Ovary (tissue), 9 donors: Measurements from ENCODE around the gene SAAL1. TPM values are rescaled to one million over a fixed set of nuclear protein-coding genes. Genes with fewer than 3 reads are reported as not detected.

ENCODE experiments used
- DNase-seq, 5 donors: peaks; one replicate each; pipeline ENCODE4 v3.0.0-alpha.2; 2019 to 2020
- H3K27ac ChIP-seq, 2 donors: fragments of 200-600 bp; one replicate each; pipeline versions ENCODE4 v1.5.1 to v1.8.0; 2019 to 2022
- H3K27me3 ChIP-seq: fragments of 200-600 bp; one replicate; pipeline ENCODE4 v1.8.0; 2022
- H3K36me3 ChIP-seq: fragments of 200-600 bp; sonication (generic); one replicate; pipeline ENCODE4 v1.5.1; 2019
- H3K4me1 ChIP-seq: one replicate; pipeline ENCODE4 v1.8.1; 2013; ENCODE audit warnings: mild to moderate bottlenecking, moderate library complexity; ENCODE audit not compliant: insufficient read depth
- H3K4me3 ChIP-seq: fragments of 200-600 bp; sonication (generic); one replicate; pipeline ENCODE4 v1.5.1; 2017
- H3K9me3 ChIP-seq, 2 donors: fragments of 200-600 bp in 1 of 2; sonication (generic) in 1 of 2; one replicate each; pipeline versions ENCODE4 v1.5.1 to v1.8.1; 2013 to 2019; ENCODE audit warnings: mild to moderate bottlenecking in 1 of 2, moderate library complexity in 1 of 2
- CTCF ChIP-seq, 3 donors: fragments of 450-650 bp in 2 of 3; fragments of 200-600 bp in 1 of 3; IDR thresholded peaks; one replicate each; pipeline versions ENCODE4 v1.5.1 to v1.8.0; 2016 to 2022; ENCODE audit warnings: antibody characterized with exemption in 3 of 3, mild to moderate bottlenecking in 1 of 3
- EP300 ChIP-seq: sonication (generic); formaldehyde crosslinking; IDR thresholded peaks from one replicate; pipeline ENCODE4 v1.6.1; 2017; ENCODE audit warnings: antibody characterized with exemption
- POLR2A ChIP-seq: fragments of 450-650 bp; IDR thresholded peaks from one replicate; pipeline ENCODE4 v1.6.1; 2017; ENCODE audit warnings: antibody characterized with exemption, mild to moderate bottlenecking, moderate library complexity
- WGBS, 3 donors: extraction: QIAGEN DNeasy Blood & Tissue Kit in 1 of 3; methylation state at CpG; one replicate each; pipeline versions ENCODE4 v1.1.5 to v1.1.7; 2013 to 2017; 5-methylcytosine and 5-hydroxymethylcytosine counted together
- intact Hi-C, 4 donors: fragments of 100-400 bp; cut with DNase I; formaldehyde crosslinking; loops; one replicate each; pipeline versions ENCODE4 v1.11.0 to v1.15.1; 2022 to 2023
- polyA plus RNA-seq, 2 donors: library from polyadenylated mRNA; stranded (reverse); fragments of 200-250 nt in 1 of 2; fragments of 350-450 nt in 1 of 2; fragmentation: Illumina TruSeq in 1 of 2; extraction: RNeasy Lipid Tissue Mini Kit (QIAGEN cat#74804) in 1 of 2; gene quantifications; one replicate each; pipeline ENCODE4 v1.2.3, GENCODE V29; 2013 to 2014
- total RNA-seq, 7 donors: library from RNA; depleted of rRNA in 2 of 7; stranded (reverse); fragments of >200 nt in 2 of 7; fragmentation: NEBNext Ultra II Directional in 3 of 7; extraction: Animal tissue kit (Norgen Biotek cat#: 25700) in 3 of 7; gene quantifications; one replicate each; pipeline versions ENCODE4 v1.1.0 to v1.2.4, GENCODE V29; 2016 to 2023
- donor health status: DM: no; HTN: no; CAD: no; lungs with moderate emphysema.
- donor health status: DM: no; HTN: no; CAD: no.
- donor health status: Bipolar disorder and iron deficiency.
- donor health status: DM: yes; HTN: yes; CAD: no.
- donor health status: DM: no; HTN: no; CAD: no.
- donor health status: DM: yes; HTN: yes; CAD: no.

The SAAL1 gene
- total and polyA plus RNA-seq, 9 donors = 5.7 to 15.0 (median 12.6) TPM

- WGBS, 3 donors = 79 to 84% (median 84%) methylated on average over 4 of the region's 4 CpGs
- TF ChIP-seq CTCF (IDR thresholded peaks at IDR 0.05) (no peak), EP300 (no peak), POLR2A (no peak)
- H3K4me1 ChIP-seq = no peaks in the 10 kb centered on the region
- H3K9me3 ChIP-seq = no peaks in the 10 kb centered on the region
- H3K27ac ChIP-seq = no peak overlapping the region
- H3K36me3 ChIP-seq = no peaks in the 10 kb centered on the region
- H3K4me3 ChIP-seq = no peak overlapping the region
- intact Hi-C loops = no loop called here
- no peaks in the 10 kb centered on the region for H3K27me3 ChIP-seq
- DNase-seq = no peak
Observed at GRCh38 chr11:18080451-18080850, 25.4 kb downstream of the SAAL1 start.

GRCh38 chr11:18078909-18079308, 27.0 kb downstream of the SAAL1 start:
- Histone ChIP-seq H3K36me3 (no peaks in the 10 kb centered on the region), H3K27me3 (no peaks in the 10 kb centered on the region), H3K4me1 (no peaks in the 10 kb centered on the region), H3K4me3 (no peak overlapping the region), H3K9me3 (no peaks in the 10 kb centered on the region), H3K27ac (no peak overlapping the region)
- no peak for DNase-seq
- TF ChIP-seq CTCF (IDR thresholded peaks at IDR 0.05) (no peak), EP300 (no peak), POLR2A (no peak)
- intact Hi-C loops = no loop called here
- 94% methylated on average over 2 of the region's 2 CpGs for WGBS, 3 donors

- H3K36me3 ChIP-seq = no peaks in the 10 kb centered on the region
- no peaks in the 10 kb centered on the region for H3K27me3 ChIP-seq
- TF ChIP-seq EP300 (no peak), POLR2A (no peak), CTCF (IDR thresholded peaks at IDR 0.05) (no peak)
- no peak overlapping the region for H3K27ac ChIP-seq
- WGBS, 3 donors = 84 to 89% (median 86%) methylated on average over 3 of the region's 3 CpGs
- H3K4me3 ChIP-seq = no peak overlapping the region
- H3K4me1 ChIP-seq = no peaks in the 10 kb centered on the region
- intact Hi-C loops = no loop called here
- H3K9me3 ChIP-seq = no peaks in the 10 kb centered on the region
- no peak for DNase-seq
Observed at GRCh38 chr11:18075444-18075843, 30.4 kb downstream of the SAAL1 start.

GRCh38 chr11:18071098-18071705, 34.7 kb downstream of the SAAL1 start:
- WGBS, 3 donors = 53 to 75% (median 65%) methylated on average over 4 of the region's 4 CpGs
- no peak for DNase-seq
- intact Hi-C loops = no loop called here
- Histone ChIP-seq H3K27me3 (no peaks in the 10 kb centered on the region), H3K4me1 (no peaks in the 10 kb centered on the region), H3K36me3 (no peaks in the 10 kb centered on the region), H3K4me3 (no peak overlapping the region), H3K9me3 (no peaks in the 10 kb centered on the region), H3K27ac (no peak overlapping the region)
- TF ChIP-seq POLR2A = no peak
- no peak for TF ChIP-seq CTCF (IDR thresholded peaks at IDR 0.05)
- no peak for TF ChIP-seq EP300
